K562 (cell line): Measurements from ENCODE around the gene LCMT2. TPM values are rescaled to one million over a fixed set of nuclear protein-coding genes. Genes with fewer than 3 reads are reported as not detected.

Experiments
- ELF4 ChIP-seq: fragments of 450-650 bp; formaldehyde crosslinking; IDR thresholded peaks from 2 replicates; pipeline ENCODE4 v1.4.0; 2022; ENCODE audit warnings: missing genetic modification characterization
- GATAD2B ChIP-seq: fragments of 450-650 bp; IDR thresholded peaks from 2 replicates; pipeline ENCODE4 v1.6.1; 2017; ENCODE audit warnings: mild to moderate bottlenecking, borderline replicate concordance
- GTF2F1 ChIP-seq: IDR thresholded peaks from 2 replicates; pipeline ENCODE4 v1.6.1; 2011; ENCODE audit warnings: low read depth, low read length, improper control_type of control experiment
- HNRNPL ChIP-seq: fragments of 200-400 bp; formaldehyde crosslinking; IDR thresholded peaks from 2 replicates; pipeline ENCODE4 v1.6.1; 2017; ENCODE audit warnings: low read depth, mild to moderate bottlenecking, low read length
- IFI16 ChIP-seq: fragments of 250-450 bp; sonication (Bioruptor Pico); IDR thresholded peaks from 2 replicates; pipeline ENCODE4 v2.1.2; 2022; ENCODE audit warnings: mild to moderate bottlenecking, inconsistent platforms
- KLF1 ChIP-seq: fragments of 450-650 bp; IDR thresholded peaks from 2 replicates; pipeline ENCODE4 v1.6.1; 2016; ENCODE audit warnings: missing genetic modification characterization, missing compliant biosample characterization
- LARP7 ChIP-seq: fragments of 450-650 bp; IDR thresholded peaks from 2 replicates; pipeline ENCODE4 v1.6.1; 2016
- MEIS2 ChIP-seq: fragments of 450-650 bp; IDR thresholded peaks from 2 replicates; pipeline ENCODE4 v1.6.1; 2014; ENCODE audit warnings: mild to moderate bottlenecking; ENCODE audit not compliant: partially characterized antibody
- MNT ChIP-seq, 2 experiments: fragments of 450-650 bp; conservative IDR thresholded peaks; 2 replicates each; pipeline ENCODE4 v1.6.1; 2017; ENCODE audit warnings: mild to moderate bottlenecking in 2 of 2, moderate library complexity in 2 of 2
- MYBL2 ChIP-seq, 2 experiments: fragments of 450-650 bp in 1 of 2; sonication (generic) in 1 of 2; formaldehyde crosslinking in 1 of 2; IDR thresholded peaks; 2 replicates each; pipeline versions ENCODE4 v1.6.1 to v1.8.1; 2017 to 2022; ENCODE audit warnings: borderline replicate concordance in 1 of 2, inconsistent platforms in 1 of 2, low read depth in 1 of 2, mild to moderate bottlenecking in 1 of 2, missing genetic modification reagents in 1 of 2, moderate library complexity in 1 of 2
- NCOA1 ChIP-seq: fragments of 450-650 bp; IDR thresholded peaks from 2 replicates; pipeline ENCODE4 v1.6.1; 2016; ENCODE audit warnings: low read depth
- NCOA6 ChIP-seq: fragments of 450-650 bp; IDR thresholded peaks from 2 replicates; pipeline ENCODE4 v1.6.1; 2017; ENCODE audit warnings: mild to moderate bottlenecking
- PPARD ChIP-seq: fragments of 250-450 bp; sonication (Bioruptor Pico); IDR thresholded peaks from 2 replicates; pipeline ENCODE4 v1.8.0; 2022; ENCODE audit warnings: inconsistent platforms, mild to moderate bottlenecking, moderate library complexity
- SFPQ ChIP-seq: fragments of 200-400 bp; formaldehyde crosslinking; IDR thresholded peaks from 2 replicates; pipeline ENCODE4 v1.6.1; 2017; ENCODE audit warnings: mild to moderate bottlenecking, low read depth, low read length, moderate library complexity
- SMARCA5 ChIP-seq: fragments of 450-650 bp; IDR thresholded peaks from 2 replicates; pipeline ENCODE4 v1.6.1; 2016
- SMARCE1 ChIP-seq: fragments of 450-650 bp; IDR thresholded peaks from 2 replicates; pipeline ENCODE4 v1.7.1; 2016; ENCODE audit warnings: mild to moderate bottlenecking
- SNIP1 ChIP-seq: fragments of 450-650 bp; IDR thresholded peaks from 2 replicates; pipeline ENCODE4 v1.7.1; 2017; ENCODE audit warnings: low read depth, mild to moderate bottlenecking
- TBP ChIP-seq: optimal IDR thresholded peaks from 2 replicates; pipeline ENCODE3; 2011; ENCODE audit warnings: low read depth, low read length, improper control_type of control experiment
- ZNF639 ChIP-seq, 2 experiments: fragments of 200-800 bp in 1 of 2; sonication (Bioruptor generic) in 1 of 2; sonication (generic) in 1 of 2; formaldehyde crosslinking in 1 of 2; IDR thresholded peaks in 1 of 2; conservative IDR thresholded peaks in 1 of 2; 2 replicates each; pipeline versions ENCODE4 v1.5.0 to v1.6.1; 2016 to 2020; ENCODE audit warnings: missing compliant biosample characterization in 1 of 2, missing genetic modification characterization in 1 of 2, missing genetic modification reagents in 1 of 2
- ZNF740 ChIP-seq, 3 experiments: fragments of 200-800 bp in 1 of 3; sonication (Bioruptor generic) in 1 of 3; sonication (generic) in 1 of 3; formaldehyde crosslinking in 1 of 3; IDR thresholded peaks; 2 replicates each; pipeline versions ENCODE4 v1.6.1 to v1.8.0; 2016 to 2022; ENCODE audit warnings: mild to moderate bottlenecking in 2 of 3, missing compliant biosample characterization in 2 of 3, missing genetic modification characterization in 2 of 3, missing genetic modification reagents in 1 of 3
- ZSCAN29 ChIP-seq: fragments of 450-650 bp; IDR thresholded peaks from 2 replicates; pipeline ENCODE4 v1.6.1; 2017
- ZZZ3 ChIP-seq: fragments of 450-650 bp; IDR thresholded peaks from 2 replicates; pipeline ENCODE4 v1.6.1; 2016; ENCODE audit warnings: antibody characterized with exemption, mild to moderate bottlenecking, moderate library complexity
- polyA plus RNA-seq, 8 experiments: library from polyadenylated mRNA; depleted of rRNA in 4 of 8; stranded (reverse) in 5 of 8; unstranded in 3 of 8; fragments of >200 nt; fragmentation: Nextera tagmentation in 2 of 8; fragmentation: Illumina TruSeq in 1 of 8; extraction: Ambion mirVana in 2 of 8; extraction: Trizol in 1 of 8; gene quantifications; 2 replicates each; pipeline versions ENCODE4 v1.2.1 to v1.2.3, GENCODE V29; 2011 to 2014; ENCODE audit warnings: inconsistent platforms in 1 of 8, missing spikeins in 1 of 8
- total RNA-seq, 7 experiments: library from RNA; depleted of rRNA in 6 of 7; stranded (reverse); fragments of >200 nt in 6 of 7; fragmentation: Illumina TruSeq in 2 of 7; extraction: Trizol in 2 of 7; gene quantifications; 2 replicates each; pipeline versions ENCODE4 v1.2.1 to v1.2.3, GENCODE V29; 2011 to 2021; ENCODE audit warnings: low replicate concordance in 1 of 7

LCMT2 gene
- total and polyA plus RNA-seq, 9 of the 15 experiments (the other 6 are each of a cell fraction or from before 2014, with no cell fraction given) = 2.5 to 22.3 (median 15.2) TPM

- TF ChIP-seq ZNF740 (CRISPR knock-in tag; IDR thresholded peaks at IDR 0.05) (no peak; the same call in 1 of the 2 replicates), ZNF740 (tag; IDR thresholded peaks at IDR 0.05) (0 out of 4 replicates have a peak, but pooled peaks of 1 of the 2 experiments have one; percentile 22), SMARCE1 (0 out of 2 replicates have a peak, but pooled peaks have one; percentile 19), TBP (peak; percentile 89), HNRNPL (no peak; the same call in 1 of the 2 replicates), NCOA1 (peak; percentile 79; the same call in 1 of the 2 replicates), MNT (conservative IDR thresholded peaks at IDR 0.05) (peak; percentile 88 to 95), ZZZ3 (peak; percentile 43; the same call in 1 of the 2 replicates), SNIP1 (no peak), SFPQ (no peak), ZSCAN29 (no peak), NCOA6 (no peak), ZNF639 (CRISPR knock-in tag; conservative IDR thresholded peaks at IDR 0.05 in 1 of 2, IDR thresholded peaks at IDR 0.05 in 1 of 2) (peak in 1 of 2 experiments; percentile 65; a peak in 2 of 4 replicates), ELF4 (CRISPR knock-in tag) (peak; percentile 67; the same call in 1 of the 2 replicates), MEIS2 (peak; percentile 28), SMARCA5 (no peak), KLF1 (tag) (peak; percentile 53; the same call in 1 of the 2 replicates), IFI16 (CRISPR knock-in tag) (no peak), PPARD (no peak), LARP7 (no peak), MYBL2 (IDR thresholded peaks at IDR 0.05; ENCODE audit: low read depth) (no peak), MYBL2 (CRISPR knock-in tag; IDR thresholded peaks at IDR 0.05; ENCODE audit: borderline replicate concordance) (no peak), GATAD2B (no peak), GTF2F1 (peak; percentile 81)
Observed at GRCh38 chr15:43329960-43330779, at the start of gene LCMT2 (continued).
